ENCODE data around the gene MIAT. TPM values are rescaled to one million over a fixed set of nuclear protein-coding genes. Genes with fewer than 3 reads are reported as not detected.

The MIAT gene
- total and polyA plus RNA-seq, 9 of the 15 experiments (the other 6 are each of a cell fraction or from before 2014, with no cell fraction given): 0.03 to 0.93 (median 0.34) TPM

- TF ChIP-seq GTF3C2 (IDR thresholded peaks at IDR 0.05; ENCODE audit: borderline replicate concordance, extremely low read depth, insufficient read length) (no peak), BRD9 (IDR thresholded peaks at IDR 0.05; ENCODE audit: low read depth, partially characterized antibody) (no peak), CREB3L1 (IDR thresholded peaks at IDR 0.05; ENCODE audit: borderline replicate concordance, low read depth) (peak; percentile 57; the same call in 1 of the 2 replicates), DPF2 (IDR thresholded peaks at IDR 0.05) (no peak), MTF1 (CRISPR knock-in tag; IDR thresholded peaks at IDR 0.05; ENCODE audit: borderline replicate concordance) (no peak), NKRF (IDR thresholded peaks at IDR 0.05; ENCODE audit: borderline replicate concordance) (peak; percentile 65; the same call in 1 of the 2 replicates), NRF1 (conservative IDR thresholded peaks at IDR 0.05 in 1 of 2, IDR thresholded peaks at IDR 0.05 in 1 of 2) (peak in 1 of 2 experiments; percentile 13; a peak in 1 of 4 replicates), ARID1B (IDR thresholded peaks at IDR 0.05) (0 out of 2 replicates have a peak, but pooled peaks have one; percentile 19), PCBP1 (IDR thresholded peaks at IDR 0.05; ENCODE audit: low read depth, low read length, poor library complexity, severe bottlenecking) (no peak), EP400 (IDR thresholded peaks at IDR 0.05) (peak; percentile 83), CAMTA2 (CRISPR knock-in tag; conservative IDR thresholded peaks at IDR 0.05) (no peak), RBM14 (IDR thresholded peaks at IDR 0.05; ENCODE audit: borderline replicate concordance, insufficient read depth, low read depth, low read length) (no peak), SRSF3 (IDR thresholded peaks at IDR 0.05; ENCODE audit: insufficient read depth, low read length) (no peak), ARID3A (IDR thresholded peaks at IDR 0.05; ENCODE audit: borderline replicate concordance, low read depth, low read length) (no peak), ZNF24 (IDR thresholded peaks at IDR 0.05) (no peak), ZNF655 (CRISPR knock-in tag; IDR thresholded peaks at IDR 0.05) (no peak)
These were observed 15.4 kb downstream of the MIAT start (continued) for GRCh38 chr22:26672590-26673468.
